DMS53 treated with DMSO at 0.1 percent for 48 hours (cell line): Measurements from ENCODE around the gene HERC3.

Experiments
- DNase-seq: peaks from one replicate; lab custom pipeline; 2025; ENCODE audit not compliant: unreplicated experiment; lab: John Stamatoyannopoulos, UW

HERC3 gene

GRCh38 chr4:88744609-88745008 is 152.3 kb downstream of the HERC3 start:
- DNase-seq: no peak

- no peak for DNase-seq
These were observed 152.9 kb downstream of the HERC3 start for GRCh38 chr4:88745175-88745574.

GRCh38 chr4:88745581-88746163 is 153.4 kb downstream of the HERC3 start:
- no peak for DNase-seq

- DNase-seq: no peak
These were observed 153.9 kb downstream of the HERC3 start for GRCh38 chr4:88746206-88746605.

GRCh38 chr4:88747351-88747750 is 155.1 kb downstream of the HERC3 start:
- DNase-seq: no peak

- DNase-seq: no peak
These were observed 158.1 kb downstream of the HERC3 start for GRCh38 chr4:88750369-88750768.

GRCh38 chr4:88751258-88752075 is 159.2 kb downstream of the HERC3 start:
- DNase-seq: no peak

GRCh38 chr4:88752076-88752463 is 159.8 kb downstream of the HERC3 start:
- no peak for DNase-seq

- DNase-seq: no peak
These were observed 160.5 kb downstream of the HERC3 start for GRCh38 chr4:88752754-88753153.

GRCh38 chr4:88753658-88754571 is 161.6 kb downstream of the HERC3 start:
- no peak for DNase-seq

- no peak for DNase-seq
These were observed 162.5 kb downstream of the HERC3 start for GRCh38 chr4:88754796-88755195.

GRCh38 chr4:88755454-88755853 is 163.2 kb downstream of the HERC3 start:
- DNase-seq: no peak

GRCh38 chr4:88756149-88756548 is 163.9 kb downstream of the HERC3 start:
- no peak for DNase-seq

GRCh38 chr4:88757067-88757466 is 164.8 kb downstream of the HERC3 start:
- no peak for DNase-seq

- DNase-seq: no peak
These were observed 165.5 kb downstream of the HERC3 start for GRCh38 chr4:88757776-88758175.
